Measurements from ENCODE around the gene RAB7A. TPM values are rescaled to one million over a fixed set of nuclear protein-coding genes. Genes with fewer than 3 reads are reported as not detected.

RAB7A gene
- total and polyA plus RNA-seq, 2 of the 13 experiments (the other 11 are each of a cell fraction or from before 2014, with no cell fraction given), result 26.5 to 182 TPM

- in situ Hi-C loops (cut with HindIII; ENCODE audit: extremely low pct_ligation_motif_present, low pct_unique_long_range_greater_than_20kb), result no loop called here
- H2AFZ ChIP-seq (ENCODE audit: low read length), result no peak overlapping the region
- TF ChIP-seq ZNF503 (CRISPR knock-in tag; IDR thresholded peaks at IDR 0.05), result no peak
- TF ChIP-seq, protein P1, sequence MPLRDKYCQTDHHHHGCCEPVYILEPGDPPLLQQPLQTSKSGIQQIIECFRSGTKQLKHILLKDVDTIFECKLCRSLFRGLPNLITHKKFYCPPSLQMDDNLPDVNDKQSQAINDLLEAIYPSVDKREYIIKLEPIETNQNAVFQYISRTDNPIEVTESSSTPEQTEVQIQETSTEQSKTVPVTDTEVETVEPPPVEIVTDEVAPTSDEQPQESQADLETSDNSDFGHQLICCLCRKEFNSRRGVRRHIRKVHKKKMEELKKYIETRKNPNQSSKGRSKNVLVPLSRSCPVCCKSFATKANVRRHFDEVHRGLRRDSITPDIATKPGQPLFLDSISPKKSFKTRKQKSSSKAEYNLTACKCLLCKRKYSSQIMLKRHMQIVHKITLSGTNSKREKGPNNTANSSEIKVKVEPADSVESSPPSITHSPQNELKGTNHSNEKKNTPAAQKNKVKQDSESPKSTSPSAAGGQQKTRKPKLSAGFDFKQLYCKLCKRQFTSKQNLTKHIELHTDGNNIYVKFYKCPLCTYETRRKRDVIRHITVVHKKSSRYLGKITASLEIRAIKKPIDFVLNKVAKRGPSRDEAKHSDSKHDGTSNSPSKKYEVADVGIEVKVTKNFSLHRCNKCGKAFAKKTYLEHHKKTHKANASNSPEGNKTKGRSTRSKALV (CRISPR knock-in tag; IDR thresholded peaks at IDR 0.05), result no peak
- TF ChIP-seq NFATC3 (CRISPR knock-in tag; IDR thresholded peaks at IDR 0.05), result no peak
- no peak for TF ChIP-seq GABPB1 (CRISPR knock-in tag; IDR thresholded peaks at IDR 0.05)
- no peak for TF ChIP-seq ARID3A (IDR thresholded peaks at IDR 0.05; ENCODE audit: low read depth, low read length)
- TF ChIP-seq SAP130 (CRISPR knock-in tag; IDR thresholded peaks at IDR 0.05; ENCODE audit: low read depth), result no peak
- TF ChIP-seq, protein P2, sequence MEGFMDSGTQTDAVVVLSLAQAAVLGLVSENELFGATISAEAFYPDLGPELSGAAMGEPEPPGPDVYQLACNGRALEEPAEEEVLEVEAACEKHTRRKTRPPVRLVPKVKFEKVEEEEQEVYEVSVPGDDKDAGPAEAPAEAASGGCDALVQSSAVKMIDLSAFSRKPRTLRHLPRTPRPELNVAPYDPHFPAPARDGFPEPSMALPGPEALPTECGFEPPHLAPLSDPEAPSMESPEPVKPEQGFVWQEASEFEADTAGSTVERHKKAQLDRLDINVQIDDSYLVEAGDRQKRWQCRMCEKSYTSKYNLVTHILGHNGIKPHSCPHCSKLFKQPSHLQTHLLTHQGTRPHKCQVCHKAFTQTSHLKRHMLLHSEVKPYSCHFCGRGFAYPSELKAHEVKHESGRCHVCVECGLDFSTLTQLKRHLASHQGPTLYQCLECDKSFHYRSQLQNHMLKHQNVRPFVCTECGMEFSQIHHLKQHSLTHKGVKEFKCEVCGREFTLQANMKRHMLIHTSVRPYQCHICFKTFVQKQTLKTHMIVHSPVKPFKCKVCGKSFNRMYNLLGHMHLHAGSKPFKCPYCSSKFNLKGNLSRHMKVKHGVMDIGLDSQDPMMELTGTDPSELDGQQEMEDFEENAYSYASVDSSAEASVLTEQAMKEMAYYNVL (CRISPR knock-in tag; IDR thresholded peaks at IDR 0.05; ENCODE audit: borderline replicate concordance), result no peak
- TF ChIP-seq DR1 (CRISPR knock-in tag; IDR thresholded peaks at IDR 0.05), result no peak
- TF ChIP-seq SIX1 (CRISPR knock-in tag; IDR thresholded peaks at IDR 0.05; ENCODE audit: borderline replicate concordance), result no peak
- TF ChIP-seq SRSF4 (IDR thresholded peaks at IDR 0.05; ENCODE audit: low read depth, low read length, poor library complexity, severe bottlenecking), result no peak
- ChIA-PET CTCF (ENCODE audit: low intra/inter-chr PET ratio, low total read pairs) (no interaction called here), POLR2A (no interaction called here)
- WGBS (ENCODE audit: low lambda C conversion rate), result 63% methylated on average over 10 of the region's 10 CpGs
- no peaks in the 10 kb centered on the region for H4K20me1 ChIP-seq (ENCODE audit: insufficient read depth, low read length)
- H3K4me3 ChIP-seq (replicated peaks in 1 of 3; ENCODE audit: insufficient read depth in 1 of 3, low read depth in 2 of 3, low read length in 3 of 3), result no peak overlapping the region
- H3K36me3 ChIP-seq (replicated peaks in 1 of 2; ENCODE audit: control insufficient read depth in 1 of 2, insufficient read depth in 2 of 2, low read length in 2 of 2), result no peaks in the 10 kb centered on the region
- H3K4me1 ChIP-seq (ENCODE audit: insufficient read depth, low read length), result peaks cover 22% of the 10 kb centered on the region
- no peak for ATAC-seq
- BruUV-seq (replicated peaks), result no TSS peak
- H3K27ac ChIP-seq (ENCODE audit: extremely low read length, insufficient read depth, low read length), result no peak overlapping the region
- DNase-seq (ENCODE audit: low spot score), result no peak
- FAIRE-seq, result no peak
- H3K4me2 ChIP-seq (ENCODE audit: low read depth, low read length), result no peak overlapping the region
- intact Hi-C loops (cut with micrococcal nuclease; ENCODE audit: unreplicated experiment), result no loop called here
- no peaks in the 10 kb centered on the region for H3K79me2 ChIP-seq (ENCODE audit: insufficient read depth, low read length)
- H3K27me3 ChIP-seq (ENCODE audit: control insufficient read depth in 1 of 2, insufficient read depth in 2 of 2, low read length in 2 of 2), result peaks cover 0 to 17% of the 10 kb centered on the region in 2 experiments; a peak in 1 of 5 replicates
- no peak overlapping the region for H3K9ac ChIP-seq (ENCODE audit: insufficient read depth, low read depth, low read length)
- no peaks in the 10 kb centered on the region for H3K9me3 ChIP-seq (ENCODE audit: low read length)
Observed at GRCh38 chr3:128720891-128721290, 5.1 kb upstream of the RAB7A start.
